Neural cell (in vitro differentiated cells): Measurements from ENCODE around the gene TNFSF11.

Experiments used
- POLR2AphosphoS5 ChIP-seq: IDR thresholded peaks from 2 replicates; pipeline ENCODE4 v1.6.1; 2012
- TF ChIP-seq, protein P1 (sequence below): fragments of 450-650 bp; IDR thresholded peaks from 2 replicates; pipeline ENCODE4 v1.5.1; 2014; ENCODE audit warnings: antibody characterized with exemption, mild to moderate bottlenecking, moderate library complexity; ENCODE audit not compliant: poor library complexity, severe bottlenecking

GRCh38 chr13:42561752-42562467, 12.0 kb upstream of the TNFSF11 start:
- TF ChIP-seq, protein P1, sequence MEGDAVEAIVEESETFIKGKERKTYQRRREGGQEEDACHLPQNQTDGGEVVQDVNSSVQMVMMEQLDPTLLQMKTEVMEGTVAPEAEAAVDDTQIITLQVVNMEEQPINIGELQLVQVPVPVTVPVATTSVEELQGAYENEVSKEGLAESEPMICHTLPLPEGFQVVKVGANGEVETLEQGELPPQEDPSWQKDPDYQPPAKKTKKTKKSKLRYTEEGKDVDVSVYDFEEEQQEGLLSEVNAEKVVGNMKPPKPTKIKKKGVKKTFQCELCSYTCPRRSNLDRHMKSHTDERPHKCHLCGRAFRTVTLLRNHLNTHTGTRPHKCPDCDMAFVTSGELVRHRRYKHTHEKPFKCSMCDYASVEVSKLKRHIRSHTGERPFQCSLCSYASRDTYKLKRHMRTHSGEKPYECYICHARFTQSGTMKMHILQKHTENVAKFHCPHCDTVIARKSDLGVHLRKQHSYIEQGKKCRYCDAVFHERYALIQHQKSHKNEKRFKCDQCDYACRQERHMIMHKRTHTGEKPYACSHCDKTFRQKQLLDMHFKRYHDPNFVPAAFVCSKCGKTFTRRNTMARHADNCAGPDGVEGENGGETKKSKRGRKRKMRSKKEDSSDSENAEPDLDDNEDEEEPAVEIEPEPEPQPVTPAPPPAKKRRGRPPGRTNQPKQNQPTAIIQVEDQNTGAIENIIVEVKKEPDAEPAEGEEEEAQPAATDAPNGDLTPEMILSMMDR: no peak
- no peak for TF ChIP-seq POLR2AphosphoS5
